Psoas muscle (tissue), 8 donors: Measurements from ENCODE around the gene TUBB6. TPM values are rescaled to one million over a fixed set of nuclear protein-coding genes. Genes with fewer than 3 reads are reported as not detected.

Source experiments
- ATAC-seq, 4 donors: fragments of 200-7000 bp; cut with Tn5 transposase; one replicate each; pipeline ENCODE4 v1.9.1; 2020; ENCODE audit warnings: moderate library complexity in 3 of 4, mild to moderate bottlenecking in 2 of 4
- DNase-seq, 2 donors: peaks; one replicate each; pipeline ENCODE4 v3.0.0-alpha.2; 2020
- H3K27ac ChIP-seq: fragments of 200-600 bp; one replicate; pipeline ENCODE4 v1.8.0; 2022
- H3K27me3 ChIP-seq, 3 donors: fragments of 200-600 bp in 1 of 3; one replicate each; pipeline versions ENCODE4 v1.6.1 to v1.8.0; 2013 to 2022; ENCODE audit warnings: low read length in 2 of 3, mild to moderate bottlenecking in 2 of 3, moderate library complexity in 1 of 3; ENCODE audit not compliant: insufficient read depth in 3 of 3
- H3K36me3 ChIP-seq, 2 donors: fragments of 200-600 bp in 1 of 2; one replicate each; pipeline versions ENCODE4 v1.6.1 to v1.8.0; 2013 to 2022; ENCODE audit warnings: low read depth in 1 of 2, mild to moderate bottlenecking in 1 of 2, moderate library complexity in 1 of 2; ENCODE audit not compliant: insufficient read depth in 1 of 2
- H3K4me1 ChIP-seq: fragments of 200-600 bp; one replicate; pipeline ENCODE4 v1.8.0; 2022
- H3K4me3 ChIP-seq: fragments of 200-600 bp; one replicate; pipeline ENCODE4 v1.8.0; 2022; ENCODE audit warnings: mild to moderate bottlenecking
- H3K9me3 ChIP-seq: fragments of 200-600 bp; one replicate; pipeline ENCODE4 v1.8.0; 2022
- WGBS, 3 donors: extraction: QIAGEN DNeasy Blood & Tissue Kit; methylation state at CpG; one replicate each; pipeline versions ENCODE4 v1.1.6 to v1.1.7; 2013; 5-methylcytosine and 5-hydroxymethylcytosine counted together
- intact Hi-C, 2 donors: fragments of 100-400 bp; cut with DNase I; formaldehyde crosslinking; loops; one replicate each; pipeline versions ENCODE4 v1.11.0 to v1.14.2; 2022
- polyA plus RNA-seq, 3 donors: library from polyadenylated mRNA; stranded (reverse); fragments of 200-250 nt; gene quantifications; one replicate each; pipeline ENCODE4 v1.2.3, GENCODE V29; 2013
- total RNA-seq, 4 donors: library from RNA; stranded (reverse); fragmentation: NEBNext Ultra II Directional in 2 of 4; extraction: Animal tissue kit (Norgen Biotek cat#: 25700) in 2 of 4; gene quantifications; one replicate each; pipeline versions ENCODE4 v1.2.1 to v1.2.4, GENCODE V29; 2021 to 2023
- TF ChIP-seq, protein P1 (sequence below): fragments of 200-600 bp; IDR thresholded peaks from one replicate; pipeline ENCODE4 v1.8.0; 2022; ENCODE audit warnings: antibody characterized with exemption
- donor health status: healthy with polysubstance abuse.
- donor health status: DM: no; HTN: no; CAD: no; lungs with moderate emphysema.
- donor health status: Bipolar disorder and iron deficiency.
- donor health status: healthy.
- donor health status: DM: yes; HTN: yes; CAD: no.
- donor health status: DM: no; HTN: no; CAD: no.
- donor health status: DM: no; HTN: no; CAD: no.
- donor health status: DM: yes; HTN: yes; CAD: no.

TUBB6 gene
- total and polyA plus RNA-seq, 7 donors, result 12.5 to 46.7 (median 19.9) TPM

DNA sequence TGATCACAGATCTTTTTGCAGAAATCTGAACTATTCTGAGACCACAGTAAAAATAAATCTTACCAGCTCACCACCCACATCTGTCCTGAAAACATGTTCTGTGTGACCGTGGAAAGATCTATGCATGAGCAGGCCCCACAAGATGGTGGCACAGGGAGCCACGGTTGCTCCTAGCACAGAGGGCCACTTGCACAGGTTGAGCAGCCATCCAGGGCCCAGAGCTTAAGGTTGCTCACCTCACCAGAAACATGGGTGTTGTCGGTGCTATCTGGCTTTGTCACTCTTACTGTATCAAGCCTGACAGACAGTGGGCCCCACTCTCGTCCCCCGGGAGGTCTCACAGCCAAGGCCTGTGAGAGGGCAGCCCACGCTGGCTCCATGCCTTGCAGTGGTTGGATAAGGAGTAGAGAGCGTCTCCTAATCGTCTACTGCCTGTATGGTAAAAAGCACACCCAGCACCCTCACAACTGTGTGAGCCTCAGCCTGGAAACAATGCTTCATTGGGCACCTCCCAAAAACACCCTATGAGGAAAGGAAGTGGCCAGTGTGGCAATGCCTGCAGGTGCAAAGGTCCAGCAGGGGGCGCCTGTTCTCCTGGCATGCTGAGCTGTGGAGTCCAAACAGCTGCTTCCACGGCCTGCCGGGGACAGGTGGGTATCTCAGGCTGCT lies 19.6 kb downstream of the TUBB6 start:
- Histone ChIP-seq H3K4me1 (peaks cover 10% of the 10 kb centered on the region), H3K27me3 (no peaks in the 10 kb centered on the region), H3K4me3 (no peak overlapping the region), H3K9me3 (no peaks in the 10 kb centered on the region), H3K36me3 (peaks cover 22 to 92% of the 10 kb centered on the region in 2 donors), H3K27ac (peak overlapping the region; percentile 30)
- DNase-seq, result peak; percentile 85 to 90
- WGBS, 3 donors, result 52 to 54% (median 54%) methylated on average over 11 of the region's 11 CpGs
- peak; percentile 89 to 95 (median 92) for ATAC-seq
- TF ChIP-seq, protein P1, sequence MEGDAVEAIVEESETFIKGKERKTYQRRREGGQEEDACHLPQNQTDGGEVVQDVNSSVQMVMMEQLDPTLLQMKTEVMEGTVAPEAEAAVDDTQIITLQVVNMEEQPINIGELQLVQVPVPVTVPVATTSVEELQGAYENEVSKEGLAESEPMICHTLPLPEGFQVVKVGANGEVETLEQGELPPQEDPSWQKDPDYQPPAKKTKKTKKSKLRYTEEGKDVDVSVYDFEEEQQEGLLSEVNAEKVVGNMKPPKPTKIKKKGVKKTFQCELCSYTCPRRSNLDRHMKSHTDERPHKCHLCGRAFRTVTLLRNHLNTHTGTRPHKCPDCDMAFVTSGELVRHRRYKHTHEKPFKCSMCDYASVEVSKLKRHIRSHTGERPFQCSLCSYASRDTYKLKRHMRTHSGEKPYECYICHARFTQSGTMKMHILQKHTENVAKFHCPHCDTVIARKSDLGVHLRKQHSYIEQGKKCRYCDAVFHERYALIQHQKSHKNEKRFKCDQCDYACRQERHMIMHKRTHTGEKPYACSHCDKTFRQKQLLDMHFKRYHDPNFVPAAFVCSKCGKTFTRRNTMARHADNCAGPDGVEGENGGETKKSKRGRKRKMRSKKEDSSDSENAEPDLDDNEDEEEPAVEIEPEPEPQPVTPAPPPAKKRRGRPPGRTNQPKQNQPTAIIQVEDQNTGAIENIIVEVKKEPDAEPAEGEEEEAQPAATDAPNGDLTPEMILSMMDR, result peak; percentile 76
- intact Hi-C loops, result no loop called here

GRCh38 chr18:12328179-12328823 lies 20.3 kb downstream of the TUBB6 start:
- Histone ChIP-seq H3K4me3 (no peak overlapping the region), H3K9me3 (no peaks in the 10 kb centered on the region), H3K27me3 (no peaks in the 10 kb centered on the region), H3K4me1 (peaks cover 10% of the 10 kb centered on the region), H3K36me3 (peaks cover 22 to 87% of the 10 kb centered on the region in 2 donors), H3K27ac (no peak overlapping the region)
- no peak for DNase-seq
- TF ChIP-seq, protein P1, result no peak
- 73 to 82% (median 77%) methylated on average over 4 of the region's 4 CpGs for WGBS, 3 donors
- ATAC-seq, result peak in 3 of 4 donors; percentile 8 to 12 (median 11)
- intact Hi-C loops, result no loop called here

DNA sequence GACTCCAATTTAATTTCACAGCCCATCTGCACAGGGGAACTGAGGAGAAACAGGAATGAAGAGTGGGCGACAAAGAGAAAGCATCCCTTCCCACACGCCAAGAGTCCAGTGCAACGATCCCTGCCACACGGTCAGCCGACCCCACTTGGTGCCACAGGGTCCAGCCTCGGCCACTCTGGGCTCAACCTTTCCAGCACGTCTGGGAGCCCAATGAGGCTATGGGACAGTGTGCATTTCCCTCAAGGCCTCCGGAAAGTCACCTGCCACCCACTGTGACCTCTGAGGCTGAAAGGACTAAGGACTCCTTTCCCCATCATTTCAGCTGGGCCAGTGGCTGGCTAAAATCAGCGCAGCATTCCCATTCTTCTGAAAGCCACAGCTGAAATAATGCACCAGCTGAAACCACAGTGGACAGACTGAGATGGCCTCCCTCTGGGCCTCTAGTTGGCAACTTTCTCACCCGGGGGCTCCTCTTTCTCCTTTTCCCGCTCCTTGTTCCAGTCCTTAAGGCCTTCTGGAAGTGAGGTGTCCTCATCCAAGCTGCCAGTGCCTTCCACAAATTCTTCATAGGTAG lies 21.2 kb downstream of the TUBB6 start:
- no peaks in the 10 kb centered on the region for H3K9me3 ChIP-seq
- 86 to 88% (median 88%) methylated on average over 11 of the region's 11 CpGs for WGBS, 3 donors
- H3K4me3 ChIP-seq, result no peak overlapping the region
- TF ChIP-seq, protein P1, result no peak
- DNase-seq (no peak), ATAC-seq (no peak)
- intact Hi-C loops, result no loop called here
- no peak overlapping the region for H3K27ac ChIP-seq
- H3K4me1 ChIP-seq, result peaks cover 10% of the 10 kb centered on the region
- H3K27me3 ChIP-seq, result no peaks in the 10 kb centered on the region
- peaks cover 22 to 88% of the 10 kb centered on the region in 2 donors for H3K36me3 ChIP-seq

DNA sequence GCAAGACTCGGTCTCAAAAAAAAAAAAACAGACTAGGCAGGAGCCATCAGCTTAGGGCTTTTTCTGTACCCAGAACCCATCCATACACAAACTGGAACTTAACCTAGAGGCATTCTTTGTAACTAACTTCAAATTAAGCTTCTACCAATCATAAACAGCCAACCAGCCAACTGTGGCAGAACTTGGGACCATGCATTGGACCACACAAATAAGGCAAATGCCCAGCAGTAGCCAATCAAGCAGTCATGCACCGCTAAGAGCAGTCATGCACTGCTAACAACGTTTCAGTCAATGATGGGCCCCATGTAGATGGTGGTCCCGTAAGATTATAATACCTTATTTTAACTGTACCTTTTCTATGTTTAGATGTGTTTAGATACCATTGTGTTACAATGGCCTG lies 22.7 kb downstream of the TUBB6 start:
- WGBS, 3 donors, result 88 to 92% (median 89%) methylated on average over 4 of the region's 4 CpGs
- H3K27ac ChIP-seq, result no peak overlapping the region
- intact Hi-C loops, result no loop called here
- TF ChIP-seq, protein P1, result no peak
- H3K36me3 ChIP-seq, result peaks cover 18 to 88% of the 10 kb centered on the region in 2 donors
- no peaks in the 10 kb centered on the region for H3K9me3 ChIP-seq
- ATAC-seq (no peak), DNase-seq (no peak)
- no peak overlapping the region for H3K4me3 ChIP-seq
- H3K4me1 ChIP-seq, result peaks cover 10% of the 10 kb centered on the region
- H3K27me3 ChIP-seq, result no peaks in the 10 kb centered on the region
